HG03139 (cell line): ENCODE results near the gene BCL2L2.
"Not testable (repeated sequence)": the region's sequence is repeated elsewhere in the genome, so short reads cannot be mapped to it uniquely, and the experiment has no call there.

Experiments used
- ATAC-seq: cut with Tn5 transposase; IDR thresholded peaks from one replicate; pipeline ENCODE4 v1.9.1; 2021; ENCODE audit not compliant: unreplicated experiment

Gene BCL2L2, protein sequence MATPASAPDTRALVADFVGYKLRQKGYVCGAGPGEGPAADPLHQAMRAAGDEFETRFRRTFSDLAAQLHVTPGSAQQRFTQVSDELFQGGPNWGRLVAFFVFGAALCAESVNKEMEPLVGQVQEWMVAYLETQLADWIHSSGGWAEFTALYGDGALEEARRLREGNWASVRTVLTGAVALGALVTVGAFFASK

DNA sequence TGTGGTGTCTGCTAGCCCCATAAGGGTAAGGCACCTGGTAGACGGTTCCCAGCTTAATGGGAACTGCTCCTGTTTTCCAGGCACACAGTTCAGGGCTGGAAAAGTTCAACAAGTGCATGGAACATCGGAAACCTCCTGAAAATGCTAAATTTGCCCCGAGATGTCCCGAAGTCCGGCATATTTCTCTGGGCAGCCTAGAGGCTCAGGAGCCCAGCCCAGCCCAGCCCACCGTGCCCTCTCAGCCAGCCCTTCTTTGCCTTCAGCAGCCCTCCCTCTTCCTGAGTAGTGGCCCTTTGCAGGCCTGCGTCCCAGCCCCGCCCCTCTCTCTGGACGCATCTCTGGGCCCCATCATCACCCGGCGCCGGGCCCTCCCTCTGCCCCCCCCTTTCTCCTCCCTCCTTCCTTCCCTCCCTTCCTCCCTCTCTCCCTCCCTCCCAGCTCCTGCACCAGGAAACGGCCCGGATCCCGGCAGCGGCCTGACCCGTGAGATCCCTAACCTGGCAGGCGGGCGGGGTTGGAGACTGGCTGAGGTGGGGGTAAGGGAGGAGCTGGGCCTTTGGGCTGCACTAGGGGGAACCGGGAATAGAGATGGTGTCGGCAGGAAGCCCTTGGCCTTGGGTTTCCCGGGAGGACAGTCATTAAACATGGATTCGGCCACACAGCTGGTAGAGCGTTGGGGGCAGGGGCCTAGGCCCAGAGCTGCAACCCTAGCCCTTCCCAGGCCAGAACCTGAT, at the start of gene BCL2L2:
TSS of gene BCL2L2 (plus strand) at position 422 of the 734 bp plus-strand sequence. CDS start 935 bp downstream, outside the sequence.
- no peak for ATAC-seq

- no peak for ATAC-seq
These were observed 48.4 kb upstream of the BCL2L2 start for GRCh38 chr14:23258256-23258655.

DNA sequence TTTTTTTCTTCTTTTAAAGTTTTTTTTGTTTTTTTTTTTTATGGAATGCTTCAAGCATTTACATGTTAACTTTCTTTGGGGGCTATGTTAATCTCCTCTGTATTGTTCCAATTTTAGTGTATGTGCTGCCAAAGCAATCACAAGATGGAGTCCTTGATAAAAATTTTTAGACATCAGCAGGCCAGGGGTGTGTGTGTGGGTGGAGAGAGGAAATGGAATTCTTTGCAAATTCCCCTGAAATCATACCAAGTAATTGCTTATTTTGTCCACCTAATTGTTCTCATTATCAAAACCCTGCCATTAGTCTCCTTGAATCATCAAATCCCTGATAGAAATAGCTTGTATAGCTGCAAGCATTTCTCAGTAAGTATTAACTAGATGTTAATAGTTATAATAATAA, 47.2 kb upstream of the BCL2L2 start:
- ATAC-seq: no peak

DNA sequence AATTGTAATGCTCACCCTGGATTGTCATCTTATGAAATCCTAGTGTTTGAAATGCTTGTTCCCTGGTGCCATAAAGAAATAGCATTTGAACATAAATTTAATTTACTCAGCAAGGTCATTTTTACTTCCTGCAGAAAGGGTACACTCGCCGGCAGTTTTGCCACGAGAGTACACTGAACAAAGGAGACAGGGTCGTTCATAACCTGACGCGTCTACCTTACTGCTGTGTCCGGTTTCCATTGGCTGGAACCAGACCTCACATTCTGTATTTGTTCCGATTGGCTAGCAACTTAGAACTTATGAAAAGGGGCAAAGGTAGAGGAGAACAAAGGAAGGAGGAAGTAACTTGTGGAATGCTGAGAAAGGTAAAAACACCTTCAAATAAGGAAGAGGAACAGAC, 45.8 kb upstream of the BCL2L2 start:
- not testable (repeated sequence) for ATAC-seq

DNA sequence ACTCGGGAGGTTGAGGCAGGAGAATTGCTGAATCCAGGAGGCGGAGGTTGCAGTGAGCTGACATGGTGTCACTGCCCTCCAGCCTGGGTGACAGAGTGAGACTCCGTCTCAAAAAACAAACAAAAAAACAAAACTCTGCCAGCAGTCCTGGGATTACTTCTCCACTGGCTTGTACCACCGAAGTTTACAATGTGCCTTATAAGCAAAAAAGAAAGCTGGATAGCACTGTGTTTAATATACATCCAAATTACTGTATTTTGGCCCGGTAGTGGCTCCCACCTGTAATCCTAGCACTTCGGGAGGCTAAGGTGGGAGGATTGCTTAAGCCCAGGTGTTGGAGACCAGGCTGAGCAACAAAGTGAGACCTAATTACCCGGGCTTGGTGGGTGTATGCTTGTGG, 37.4 kb upstream of the BCL2L2 start:
- ATAC-seq: no peak

DNA sequence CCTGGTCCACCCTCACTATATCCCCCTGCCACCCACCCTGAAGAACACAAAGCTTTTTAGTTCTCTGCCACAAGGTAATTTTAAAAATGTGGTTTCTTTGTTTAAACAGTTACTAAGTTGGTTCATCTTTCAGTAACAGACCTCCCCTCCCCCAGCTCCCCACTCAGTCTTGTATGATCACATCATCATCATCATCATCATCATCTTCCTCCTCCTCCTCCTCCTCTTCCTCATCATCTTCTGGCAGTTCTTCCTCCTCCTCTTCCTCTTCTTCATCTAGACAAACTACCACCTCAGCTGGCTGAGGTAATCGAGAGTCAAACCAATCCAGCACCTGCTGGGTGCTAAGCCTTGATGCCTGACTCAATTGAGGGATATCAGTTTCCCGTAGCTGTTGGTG, 31.2 kb upstream of the BCL2L2 start:
- no peak for ATAC-seq

DNA sequence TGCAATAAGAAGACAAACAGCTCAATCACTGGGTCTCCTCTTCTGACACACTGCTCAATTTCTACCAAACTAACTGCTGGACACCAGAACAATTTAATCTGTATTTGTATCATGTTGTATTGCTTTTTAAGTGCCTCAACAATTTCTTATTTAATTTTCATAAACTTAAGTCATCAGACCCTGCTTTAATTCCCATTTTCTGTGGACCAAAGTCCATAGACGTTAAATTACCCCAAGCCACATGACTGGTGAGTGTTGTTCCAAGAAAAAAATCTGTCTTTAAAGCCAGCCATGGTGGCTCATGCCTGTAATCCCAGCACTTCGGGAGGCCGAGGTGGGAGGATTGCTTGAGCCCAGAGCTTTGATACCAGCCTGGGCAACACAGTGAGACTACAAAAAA, 29.4 kb upstream of the BCL2L2 start:
- no peak for ATAC-seq

DNA sequence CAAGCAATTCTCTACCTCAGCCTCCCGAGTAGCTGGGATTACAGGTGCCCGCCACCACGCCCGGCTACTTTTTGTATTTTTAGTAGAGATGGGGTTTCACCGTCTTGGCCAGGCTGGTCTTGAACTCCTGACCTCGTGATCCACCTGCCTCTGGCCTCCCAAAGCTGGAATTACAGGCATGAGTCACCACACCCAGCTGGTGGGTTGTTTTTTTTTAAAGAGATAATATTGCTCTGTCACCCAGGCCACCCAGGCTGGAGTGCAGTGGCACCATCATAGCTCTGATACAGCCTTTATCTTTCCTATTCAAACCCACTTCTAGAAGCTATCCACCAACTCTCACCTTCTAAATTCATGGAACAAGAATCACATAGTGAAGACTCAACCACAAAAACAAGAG, 28.7 kb upstream of the BCL2L2 start:
- ATAC-seq: not testable (repeated sequence)

DNA sequence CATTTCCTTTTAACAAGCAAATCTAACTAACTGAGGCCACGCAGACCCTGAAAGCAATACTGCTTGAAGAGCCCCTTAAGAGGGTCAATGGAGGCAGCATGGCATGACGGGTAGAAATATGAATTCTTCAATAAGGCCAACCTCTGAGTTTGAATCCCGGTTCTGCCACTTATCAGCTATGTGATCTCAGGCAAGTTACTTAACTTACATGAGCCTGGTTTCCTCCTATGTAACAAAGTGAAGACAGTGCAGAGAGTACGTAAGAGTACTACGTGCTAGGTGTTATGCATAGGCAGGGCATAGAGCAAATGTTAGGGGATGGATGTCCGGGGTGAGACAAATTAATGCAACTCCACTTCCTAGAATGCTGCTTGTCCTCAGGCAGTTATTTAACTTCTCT, 25.4 kb upstream of the BCL2L2 start:
- no peak for ATAC-seq

- ATAC-seq: no peak
These were observed 21.7 kb upstream of the BCL2L2 start for GRCh38 chr14:23284654-23285529.

DNA sequence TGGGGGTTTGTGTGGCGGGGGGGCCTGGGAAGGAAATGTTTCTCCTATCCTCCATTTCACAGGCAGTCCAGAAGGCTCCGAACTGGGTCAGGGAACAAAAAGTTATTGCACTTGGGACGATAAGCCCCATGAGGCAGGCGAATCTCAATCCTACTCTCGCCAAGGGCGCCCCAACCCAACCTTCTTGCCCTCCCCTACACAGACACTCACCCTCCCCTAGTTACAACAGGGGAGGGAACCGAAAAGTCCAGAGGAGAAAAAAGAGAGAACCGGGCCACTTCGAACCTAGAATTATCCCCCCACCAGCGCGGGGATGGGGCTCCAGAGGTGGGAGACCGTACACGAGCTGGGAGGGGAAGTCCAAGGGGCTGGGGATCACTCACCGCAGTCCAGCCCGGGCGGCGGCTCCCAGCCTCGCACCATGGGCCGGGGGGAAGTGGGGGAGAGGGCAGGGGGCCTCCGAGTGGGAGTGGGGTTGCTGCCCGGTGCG, 21.1 kb upstream of the BCL2L2 start:
- ATAC-seq: peak; percentile 1

GRCh38 chr14:23286020-23286901, 20.4 kb upstream of the BCL2L2 start, which contains the start of gene HOMEZ:
HOMEZ (minus strand) TSS chr14:23286132; CDS start chr14:23285952, 180 bp downstream.
- peak; percentile 97 for ATAC-seq

- ATAC-seq: no peak
These were observed 19.6 kb upstream of the BCL2L2 start for GRCh38 chr14:23286902-23287479.

DNA sequence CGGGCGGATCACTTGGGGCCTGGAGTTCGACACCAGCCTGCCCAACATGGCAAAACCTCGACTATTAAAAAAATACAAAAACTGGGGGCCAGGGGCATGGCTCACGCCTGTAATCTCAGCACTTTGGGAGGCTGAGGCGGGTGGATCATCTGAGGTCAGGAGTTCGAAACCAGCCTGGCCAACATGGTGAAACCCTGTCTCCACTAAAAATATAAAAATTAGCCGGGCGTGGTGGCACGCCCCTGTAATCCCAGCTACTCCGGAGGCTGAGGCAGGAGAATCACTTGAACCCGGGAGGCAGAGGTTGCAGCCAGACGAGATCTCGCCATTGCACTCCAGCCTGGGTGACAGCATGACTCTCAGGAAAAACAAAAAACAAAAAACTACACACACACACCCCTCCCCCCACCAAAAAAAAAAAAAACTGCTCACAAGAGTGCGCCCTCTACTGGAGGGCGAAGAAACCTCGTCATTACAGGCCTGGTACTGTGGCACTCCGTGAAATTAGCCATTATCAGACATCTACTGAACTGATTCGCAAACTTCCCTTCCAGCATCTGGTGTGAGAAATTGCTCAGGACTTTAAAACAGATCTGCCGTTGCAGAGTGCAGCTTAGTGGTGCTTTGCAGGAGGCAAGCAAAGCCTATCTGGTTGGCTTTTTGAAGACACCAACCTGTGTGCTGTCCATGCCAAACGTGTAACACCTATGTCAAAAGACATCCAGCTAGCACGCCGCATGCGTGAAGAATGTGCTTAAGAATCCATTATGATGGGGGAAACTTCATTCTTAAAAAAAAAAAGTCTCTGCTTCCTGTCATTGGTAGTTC, 11.7 kb upstream of the BCL2L2 start:
- no peak for ATAC-seq

DNA sequence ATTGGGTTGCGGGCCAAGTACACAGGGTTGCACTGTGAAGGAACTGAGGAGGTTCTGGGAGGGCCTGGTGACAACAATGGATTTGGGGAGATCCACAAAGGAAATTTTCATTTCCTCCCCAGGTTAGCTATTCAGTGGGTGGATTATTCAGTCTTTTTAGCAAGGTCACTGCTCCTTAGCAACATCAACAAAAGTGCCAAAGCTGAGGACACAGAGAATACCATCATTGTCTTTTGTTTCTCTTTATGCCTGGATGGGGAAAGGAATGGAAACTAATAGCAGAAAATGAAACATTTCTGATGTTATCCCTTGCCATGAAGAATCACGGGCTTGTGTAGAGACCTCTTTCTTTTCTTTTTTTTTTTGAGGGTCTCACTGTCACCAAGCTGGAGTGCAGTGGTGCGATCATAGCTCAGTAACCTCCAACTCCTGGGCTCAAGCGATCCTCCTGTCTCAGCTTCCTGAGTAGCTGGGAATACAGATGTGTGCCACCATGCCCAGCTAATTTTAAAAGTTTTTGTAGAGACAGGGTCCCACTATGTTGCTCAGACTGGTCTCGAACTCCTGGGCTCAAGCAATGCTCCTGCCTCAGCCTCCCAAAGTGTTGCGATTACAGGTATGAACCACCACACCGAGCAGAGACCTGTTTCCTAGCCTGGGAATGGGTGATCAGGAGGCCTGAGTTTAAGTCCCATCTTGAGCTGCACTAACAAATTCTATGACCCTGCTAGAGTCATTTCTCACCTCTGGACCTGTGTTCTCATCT, 10.4 kb upstream of the BCL2L2 start:
- ATAC-seq: no peak

- no peak for ATAC-seq
These were observed 9.5 kb upstream of the BCL2L2 start for GRCh38 chr14:23297096-23297495.

DNA sequence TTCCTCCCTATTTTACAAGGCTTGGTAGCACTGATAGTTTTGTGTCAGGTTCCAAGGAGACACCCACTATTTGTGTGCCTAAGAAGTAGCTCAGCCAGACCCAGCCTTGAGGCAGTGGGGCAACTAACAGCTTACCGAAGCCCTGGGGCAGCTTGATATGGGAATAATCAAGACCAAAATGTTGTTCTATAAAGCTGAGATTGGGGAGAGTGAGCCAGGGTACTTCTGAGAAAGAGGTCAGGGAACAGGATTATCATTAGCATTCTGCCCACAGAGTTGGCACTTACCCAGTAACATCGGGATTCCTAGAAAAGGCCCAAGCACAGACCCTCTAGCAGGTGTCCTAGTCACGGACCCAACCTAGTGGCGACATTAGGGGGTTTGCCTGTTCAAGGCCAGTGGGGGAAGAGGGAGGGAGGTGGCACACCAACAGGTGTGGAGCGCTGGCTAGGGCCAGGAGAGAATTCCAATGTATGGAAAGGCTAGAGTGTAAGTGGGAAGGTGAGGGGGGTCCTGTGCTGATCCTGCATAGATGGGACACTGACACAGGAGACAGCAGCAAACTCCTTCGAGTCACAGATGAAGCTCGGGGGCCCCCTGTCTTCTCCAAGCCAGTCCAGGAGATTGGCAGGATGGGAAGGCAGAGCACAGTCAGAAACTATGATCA, 8.9 kb upstream of the BCL2L2 start:
- ATAC-seq: no peak
